GM21619 (cell line): ENCODE data around the gene GSTO2.
"Not testable (repeated sequence)": the region's sequence is repeated elsewhere in the genome, so short reads cannot be mapped to it uniquely, and the experiment has no call there.

Experiments used
- ATAC-seq: cut with Tn5 transposase; IDR thresholded peaks from one replicate; pipeline ENCODE4 v1.9.1; 2021; ENCODE audit not compliant: unreplicated experiment

Gene GSTO2

DNA sequence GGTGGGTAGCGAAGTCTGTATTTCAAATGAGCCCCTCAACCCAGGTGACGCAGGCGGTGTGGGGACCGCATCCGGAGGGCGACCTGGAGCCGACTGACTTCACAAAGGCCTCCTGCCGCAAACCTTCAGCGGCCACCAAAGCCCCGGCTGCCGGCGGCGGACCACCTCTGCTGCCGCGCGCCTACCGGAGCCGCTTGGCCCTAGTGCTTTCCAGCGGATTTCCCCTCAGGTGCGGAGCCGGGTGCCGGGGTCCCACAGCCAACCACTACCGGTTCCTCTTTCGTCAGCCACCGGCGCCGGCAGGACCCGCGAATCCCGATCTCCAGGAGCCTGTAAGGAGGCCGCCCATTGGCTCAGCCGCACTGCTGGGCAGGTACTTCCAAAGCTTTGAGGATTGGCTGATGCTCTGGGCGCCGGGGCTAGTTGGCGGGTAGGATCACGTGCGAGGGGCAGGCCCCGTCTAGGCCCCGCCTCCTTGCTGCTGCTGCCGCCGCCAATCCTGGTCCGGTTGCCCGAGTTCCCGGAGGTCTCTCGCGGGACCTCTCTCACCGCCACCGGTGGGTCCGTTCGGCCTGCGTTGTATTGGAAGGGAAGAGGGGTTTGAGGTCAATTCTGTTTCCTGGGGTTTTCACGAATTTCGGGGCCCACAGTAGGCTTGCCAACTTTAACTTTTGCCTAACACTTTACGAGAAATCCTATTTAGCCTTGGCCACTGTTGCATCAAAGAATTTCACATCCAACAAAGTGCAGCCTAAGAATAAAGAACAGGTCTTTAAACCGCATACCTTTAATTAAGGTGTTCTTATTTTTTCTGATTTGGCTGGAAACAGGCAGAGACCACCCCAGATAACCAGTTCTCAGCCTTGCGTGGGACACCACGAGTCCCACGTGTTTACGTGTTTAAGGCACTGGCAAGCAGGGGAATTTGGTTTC lies at the start of gene GSTO2:
Gene GSTO2 (plus strand): TSS at position 472 of the 933 bp plus-strand sequence. CDS start 5,732 bp downstream, outside the sequence.
- peak; percentile 98 for ATAC-seq

DNA sequence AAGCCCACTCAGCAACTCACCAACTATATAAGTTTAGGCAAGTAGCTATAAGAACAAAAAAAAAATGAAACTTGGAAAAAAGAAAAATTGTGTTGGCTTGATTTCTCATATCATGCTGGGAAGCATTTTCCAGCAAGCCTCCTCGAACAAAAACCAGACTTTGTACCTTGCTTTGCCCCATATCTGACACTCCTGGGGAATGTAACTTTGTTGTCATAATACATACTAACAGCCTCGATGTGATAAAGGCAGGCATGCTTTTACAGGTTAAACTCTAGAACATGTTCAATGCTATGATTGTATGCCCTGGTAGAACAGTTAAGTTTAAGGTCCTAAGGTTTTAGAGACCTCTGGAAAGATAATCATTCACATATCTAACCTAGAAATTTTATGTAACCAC lies 48.5 kb upstream of the GSTO2 start:
- ATAC-seq = no peak

DNA sequence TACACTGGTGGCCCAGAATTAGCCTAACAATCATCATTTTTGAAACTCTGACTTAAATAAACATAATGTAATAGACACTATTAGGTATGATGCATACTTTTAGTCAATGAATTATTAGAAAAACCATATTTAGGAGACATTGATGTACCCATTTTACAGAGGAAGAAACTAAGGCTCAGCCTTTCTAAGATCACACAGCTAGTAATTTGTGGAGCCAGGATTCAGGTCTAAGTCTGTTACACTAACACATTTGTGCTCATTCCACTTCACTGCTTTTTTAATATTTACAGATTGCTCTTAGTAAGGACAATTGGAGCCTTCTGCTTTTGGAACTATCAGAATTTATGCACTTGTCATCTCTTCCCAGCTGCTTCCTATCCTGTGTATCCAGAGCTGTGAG lies 45.7 kb upstream of the GSTO2 start:
- ATAC-seq = no peak

DNA sequence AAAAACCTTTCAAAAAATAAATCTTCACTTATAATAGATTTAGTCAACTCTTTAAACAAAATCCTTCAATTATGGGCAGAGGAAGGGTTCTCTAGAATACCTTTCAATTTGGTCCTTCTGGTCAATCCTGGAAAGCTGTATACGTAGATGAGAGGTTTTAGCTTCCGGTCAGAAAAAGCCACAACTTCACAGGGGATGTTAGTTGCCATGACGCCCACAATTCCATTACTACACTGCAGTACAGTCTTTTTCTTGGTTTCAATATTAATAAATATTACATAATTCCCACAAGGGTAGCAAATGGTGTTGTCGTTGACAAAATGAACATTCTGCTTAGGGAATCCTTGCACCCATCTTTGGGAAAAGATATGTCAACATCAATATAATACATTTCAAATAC lies 38.5 kb upstream of the GSTO2 start:
- ATAC-seq = no peak

DNA sequence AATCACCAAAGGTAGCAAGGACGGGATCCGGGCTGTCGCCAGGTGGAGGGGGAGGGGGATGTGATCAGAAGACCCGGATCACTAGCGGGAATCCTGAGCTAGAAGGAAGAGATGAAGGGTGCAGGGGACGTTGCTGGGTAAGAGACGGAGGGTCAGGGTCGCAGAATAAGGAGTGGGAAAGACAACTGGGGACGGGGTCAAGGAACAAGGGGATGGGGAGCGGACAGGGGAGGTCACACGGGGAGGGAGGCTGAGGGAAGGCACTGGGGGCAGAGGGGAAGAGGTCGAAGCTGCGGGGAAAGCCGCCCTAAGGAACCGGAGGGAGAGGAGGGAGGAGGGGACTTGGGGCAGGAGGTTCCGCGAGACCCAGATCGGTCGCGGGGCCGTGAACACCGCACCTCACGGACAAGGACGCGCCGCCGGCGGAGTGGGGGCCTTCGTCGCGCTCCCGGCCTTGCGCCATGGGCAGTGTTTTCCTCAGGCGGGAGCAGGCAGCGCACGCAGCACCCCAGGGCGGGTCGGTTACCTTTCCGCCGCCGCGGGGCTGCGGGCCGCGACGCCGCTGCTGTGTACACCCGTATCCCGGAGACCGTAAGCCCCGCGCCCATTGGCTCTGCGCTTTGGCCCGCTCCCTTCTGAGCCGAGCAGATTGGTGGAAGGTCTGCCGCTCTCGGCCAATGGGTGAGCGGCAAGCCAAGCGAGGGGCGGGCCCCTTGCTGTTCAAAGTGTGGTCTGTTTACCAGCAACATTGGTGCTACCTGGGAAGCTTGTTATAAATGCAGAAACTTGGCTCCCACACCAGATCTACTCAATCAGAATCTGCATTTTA lies 37.0 kb upstream of the GSTO2 start, which contains the start of gene CFAP43:
Gene CFAP43 (minus strand): TSS at position 581 of the 829 bp plus-strand sequence. CDS start 118 bp downstream, at position 463.
- ATAC-seq = peak; percentile 100

DNA sequence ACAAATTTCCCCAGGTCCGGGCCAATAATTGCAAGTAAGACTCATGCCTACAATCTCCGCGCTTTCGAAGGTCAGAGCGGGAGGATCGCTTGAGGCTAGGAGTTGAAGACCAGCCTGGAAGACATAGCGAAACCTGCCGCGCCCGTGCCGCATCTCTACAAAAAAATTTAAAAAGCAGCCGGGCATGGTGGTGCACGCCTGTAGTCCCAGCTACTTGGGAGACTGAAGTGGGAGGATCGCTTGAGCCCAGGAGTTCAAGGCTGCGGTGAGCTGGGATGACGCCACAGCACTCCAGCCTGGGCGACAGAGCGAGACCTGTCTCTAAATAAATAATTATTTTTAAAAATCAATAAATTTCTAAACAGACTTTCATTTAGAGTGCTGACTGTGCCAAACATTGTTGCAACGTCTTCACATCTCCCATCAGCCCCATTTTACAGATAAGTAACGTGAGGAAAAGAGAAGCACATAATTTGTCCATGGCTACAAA lies 36.3 kb upstream of the GSTO2 start:
- ATAC-seq = no peak

DNA sequence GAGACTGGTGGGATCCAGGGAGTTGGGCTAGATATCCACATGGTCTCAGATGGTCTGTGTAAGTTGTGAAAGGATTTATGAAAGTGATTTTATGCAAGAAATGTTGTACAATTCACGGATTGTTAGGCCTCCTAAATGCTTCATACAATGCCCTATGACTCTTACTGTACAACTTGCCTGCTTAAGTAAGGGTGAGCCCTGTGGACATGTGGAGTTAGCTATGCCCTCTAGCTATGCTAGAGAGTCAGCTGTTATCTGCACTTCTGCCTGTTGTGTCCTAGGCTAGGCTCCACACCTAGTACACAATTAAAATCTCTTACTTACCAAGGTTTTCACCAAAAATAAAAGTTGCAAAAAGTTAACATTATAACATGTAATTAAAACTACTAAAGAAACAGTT lies 35.2 kb upstream of the GSTO2 start:
- no peak for ATAC-seq

DNA sequence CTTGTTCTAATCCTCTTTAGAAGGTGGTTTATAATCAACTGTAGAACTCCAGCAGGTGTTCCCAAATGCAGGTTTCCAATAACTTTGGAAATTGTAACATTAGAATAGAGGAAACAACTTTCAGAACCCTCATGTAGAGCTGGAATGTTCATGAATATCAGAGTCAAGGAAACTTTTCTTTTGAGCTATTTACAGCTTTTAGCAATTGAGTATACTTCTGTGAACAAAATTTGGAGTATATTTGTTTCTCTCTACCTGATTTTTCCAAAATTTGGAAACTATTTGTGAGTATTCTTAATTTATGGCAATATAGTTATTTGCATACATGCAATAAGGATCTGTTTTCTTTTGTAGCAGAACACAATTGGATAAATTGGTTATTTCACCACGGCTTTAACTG lies 34.0 kb upstream of the GSTO2 start:
- no peak for ATAC-seq

DNA sequence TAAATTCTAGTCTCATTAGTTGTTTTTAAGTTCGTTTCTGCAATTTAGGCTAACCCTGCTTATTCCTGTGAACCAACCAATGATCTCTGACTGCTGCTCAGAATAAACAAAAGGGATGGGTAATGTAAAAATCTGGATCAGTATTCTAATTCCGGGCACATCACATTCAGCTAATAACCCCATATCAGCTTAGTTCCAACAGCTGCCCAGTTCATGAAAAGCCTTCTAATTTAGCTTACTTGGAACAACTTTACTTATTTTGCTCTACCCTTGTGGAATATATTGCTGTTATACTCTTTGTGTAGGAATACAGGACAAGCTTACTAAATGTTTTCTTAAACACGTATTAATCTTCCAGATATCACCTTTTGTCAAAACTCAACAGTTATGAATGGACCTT lies 33.2 kb upstream of the GSTO2 start:
- no peak for ATAC-seq

DNA sequence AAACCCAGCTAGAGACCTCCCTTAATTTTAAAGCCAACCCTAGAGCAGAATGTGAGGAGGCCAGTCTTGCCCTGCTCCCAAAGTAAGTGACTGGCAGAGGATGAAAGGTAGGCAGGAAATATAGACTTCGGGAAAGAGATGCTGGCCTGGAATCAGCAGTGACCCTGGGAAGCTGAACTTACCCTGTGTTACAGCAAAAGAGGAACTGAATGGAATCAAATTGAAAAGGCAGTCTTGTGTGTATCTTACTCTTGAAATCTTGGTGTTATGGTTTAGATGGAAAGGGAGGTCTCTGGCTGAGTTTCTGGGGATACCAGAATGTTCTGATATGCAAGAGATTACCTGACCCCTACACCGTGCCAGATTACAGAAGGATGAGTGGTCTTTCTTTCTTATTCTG lies 28.9 kb upstream of the GSTO2 start:
- ATAC-seq = no peak

DNA sequence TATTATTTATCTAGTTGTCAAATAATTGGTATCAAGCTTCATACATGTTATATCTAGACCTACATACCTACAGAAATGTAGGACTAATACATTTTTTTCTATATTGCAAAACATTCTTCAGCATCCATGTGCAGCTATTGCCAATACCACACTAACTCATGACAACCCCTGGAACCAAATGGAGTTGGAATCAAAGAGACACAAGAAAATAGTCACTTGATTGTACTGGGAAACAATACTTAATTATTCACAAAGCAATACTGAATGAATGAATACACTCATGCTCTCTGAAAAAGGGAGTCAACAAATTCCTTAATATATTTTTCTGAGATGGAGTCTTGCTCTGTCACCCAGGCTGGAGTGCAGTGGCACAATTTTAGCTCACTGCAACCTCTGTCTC lies 26.4 kb upstream of the GSTO2 start:
- ATAC-seq = no peak

DNA sequence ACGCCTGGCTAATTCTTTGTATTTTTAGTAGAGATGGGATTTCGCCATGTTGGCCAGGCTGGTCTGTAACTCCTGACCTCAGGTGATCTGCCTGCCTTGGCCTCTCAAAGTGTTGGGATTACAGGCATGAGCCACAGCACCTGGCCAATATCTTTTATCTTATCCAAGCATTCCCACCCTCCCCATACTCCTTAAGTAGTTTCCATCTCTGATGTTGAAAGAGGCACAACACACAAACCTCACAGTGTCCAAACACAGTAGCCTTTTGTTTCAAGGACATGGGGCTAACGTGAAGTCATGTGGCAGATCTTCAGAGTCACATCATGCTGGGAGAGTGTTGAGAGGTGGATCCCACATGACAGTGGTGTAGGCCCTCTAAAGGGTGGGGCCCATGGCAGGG lies 26.0 kb upstream of the GSTO2 start:
- not testable (repeated sequence) for ATAC-seq

DNA sequence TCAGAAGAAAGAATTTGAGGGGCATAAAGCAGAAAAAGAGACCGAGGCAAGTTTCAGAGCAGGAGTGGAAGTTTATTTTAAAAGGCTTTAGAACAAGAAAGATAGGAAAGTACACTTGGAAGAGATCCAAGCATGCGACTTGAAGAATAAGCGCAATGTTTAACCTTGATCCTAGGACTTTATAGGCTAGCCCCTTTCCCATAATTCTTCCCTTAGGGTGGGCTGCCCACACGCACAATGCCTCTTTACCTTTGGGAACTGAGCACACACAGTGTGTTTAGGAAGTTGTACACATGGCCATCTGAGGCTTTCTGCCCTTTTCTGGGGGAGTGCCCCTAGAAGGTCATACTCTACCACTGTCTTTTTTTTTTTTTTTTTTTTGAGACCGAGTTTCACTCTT lies 25.5 kb upstream of the GSTO2 start:
- ATAC-seq = no peak

DNA sequence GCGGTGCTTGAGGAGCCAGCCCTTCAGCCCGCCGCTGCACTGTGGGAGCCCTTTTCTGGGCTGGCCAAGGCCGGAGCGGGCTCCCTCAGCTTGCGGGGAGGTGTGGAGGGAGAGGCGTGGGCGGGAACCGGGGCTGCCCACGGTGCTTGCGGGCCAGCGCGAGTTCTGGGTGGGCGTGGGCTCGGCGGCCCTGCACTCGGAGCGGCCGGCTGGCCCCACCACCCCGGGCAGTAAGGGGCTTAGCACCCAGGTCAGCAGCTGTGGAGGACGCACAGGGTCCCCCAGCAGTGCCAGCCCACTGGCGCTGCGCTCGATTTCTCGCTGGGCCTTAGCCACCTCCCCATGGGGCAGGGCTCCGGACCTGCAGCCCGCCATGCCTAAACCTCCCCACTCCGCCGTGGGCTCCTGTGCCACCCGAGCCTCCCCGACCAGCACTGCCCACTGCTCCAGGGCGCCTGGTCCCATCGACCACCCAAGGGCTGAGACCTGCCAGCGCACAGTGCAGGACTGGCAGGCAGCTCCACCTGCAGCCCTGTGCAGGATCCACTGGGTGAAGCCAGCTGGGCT lies 23.8 kb upstream of the GSTO2 start:
- ATAC-seq = no peak

DNA sequence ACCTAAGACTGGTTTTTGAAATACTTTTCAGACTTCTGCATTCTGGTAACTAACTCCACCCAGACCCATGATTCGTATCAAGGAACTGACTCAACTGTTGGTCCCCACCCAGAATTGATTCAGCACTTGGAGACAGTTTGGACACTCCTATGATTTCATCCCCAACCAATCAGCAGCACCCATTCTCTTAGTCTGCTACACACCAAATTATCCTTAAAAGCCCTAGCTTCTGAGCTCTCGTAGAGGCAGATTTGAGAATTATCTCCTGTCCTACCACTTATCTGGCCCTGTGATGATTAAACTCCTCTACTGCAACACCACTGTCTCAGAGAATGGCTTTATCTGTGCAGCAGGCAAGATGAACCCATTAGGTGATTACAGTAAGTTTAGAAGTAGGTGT lies 22.0 kb upstream of the GSTO2 start:
- no peak for ATAC-seq

DNA sequence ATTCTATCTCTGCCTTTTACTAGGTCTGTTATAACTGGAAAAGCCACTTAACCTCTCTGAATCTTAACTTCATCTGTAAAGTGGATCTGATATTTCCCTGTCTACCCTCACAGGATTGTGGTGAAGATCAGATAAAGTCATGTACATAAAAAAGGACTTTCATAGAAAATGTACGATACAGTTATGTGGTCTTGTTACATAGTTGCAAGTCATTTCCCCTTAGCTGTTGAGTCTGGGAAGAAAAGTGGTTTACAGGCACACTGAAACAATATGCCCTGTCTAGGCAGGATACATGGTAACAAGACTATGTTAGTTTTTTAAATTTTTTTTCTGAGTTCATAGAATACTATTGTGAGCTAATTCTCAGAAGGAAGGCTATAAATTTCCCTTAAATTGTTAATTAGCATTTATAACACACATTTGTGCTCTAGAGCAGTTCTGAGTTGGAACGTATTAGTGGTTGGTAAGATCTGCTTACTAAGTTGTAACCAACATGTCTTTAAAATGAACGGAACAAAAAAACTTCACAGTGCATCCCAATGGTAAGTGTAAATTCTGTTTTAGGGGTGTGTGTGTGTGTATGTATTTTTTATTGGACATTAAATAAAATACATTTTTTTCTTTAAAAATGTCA lies 21.4 kb upstream of the GSTO2 start:
- ATAC-seq = no peak

DNA sequence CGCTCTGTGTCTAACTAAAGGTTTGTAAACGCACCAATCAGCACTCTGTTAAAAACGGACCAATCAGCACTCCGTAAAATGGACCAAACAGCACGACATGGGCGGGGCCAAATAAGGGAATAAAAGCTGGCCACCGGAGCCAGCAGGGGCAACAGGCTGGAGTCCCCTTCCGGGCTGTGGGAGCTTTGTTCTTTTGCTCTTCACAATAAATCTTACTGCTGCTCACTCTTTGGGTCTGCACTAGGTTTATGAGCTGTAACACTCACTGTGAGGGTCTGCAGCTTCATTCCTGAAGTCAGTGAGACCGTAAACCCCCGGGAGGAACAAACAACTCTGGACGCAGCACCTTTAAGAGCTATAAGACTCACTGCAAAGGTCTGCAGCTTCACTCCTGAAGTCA lies 20.1 kb upstream of the GSTO2 start:
- not testable (repeated sequence) for ATAC-seq

DNA sequence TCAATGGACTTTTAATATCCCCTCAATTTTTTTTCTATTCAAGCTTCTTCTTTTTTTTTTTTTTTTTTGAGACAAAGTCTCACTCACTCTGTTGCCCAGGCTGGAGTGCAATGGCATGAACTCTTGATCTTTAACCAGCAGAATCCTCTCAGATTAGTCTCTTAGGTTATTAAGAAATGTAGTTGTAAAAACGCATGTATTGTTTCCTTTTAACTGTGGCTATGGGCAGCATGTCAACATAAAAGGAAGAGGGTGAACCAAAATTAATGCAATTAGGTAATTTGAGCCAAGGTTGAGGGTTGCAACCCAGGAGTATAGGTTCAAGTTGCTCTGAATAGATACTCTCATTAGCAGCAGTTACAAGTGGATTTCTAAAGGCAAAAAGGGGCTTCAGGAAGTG lies 18.6 kb upstream of the GSTO2 start:
- no peak for ATAC-seq

DNA sequence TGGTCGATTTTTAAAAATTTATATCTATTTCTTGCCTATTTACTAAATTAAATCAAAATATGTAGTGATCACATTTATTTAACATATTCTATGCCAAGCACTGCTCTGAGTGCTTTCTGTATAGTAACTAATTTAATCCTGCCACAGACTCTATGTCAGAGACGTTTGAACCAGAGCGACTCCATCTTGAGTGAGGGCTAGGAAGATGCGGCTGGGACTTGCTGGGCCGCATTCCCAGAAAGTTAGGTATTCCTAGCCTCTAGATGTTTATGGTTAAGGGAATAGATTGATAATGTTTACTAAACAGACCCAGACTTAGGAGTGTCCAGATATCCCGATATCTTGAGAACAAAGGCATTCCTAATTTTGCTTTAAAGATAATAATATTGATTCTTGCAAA lies 17.5 kb upstream of the GSTO2 start:
- no peak for ATAC-seq

DNA sequence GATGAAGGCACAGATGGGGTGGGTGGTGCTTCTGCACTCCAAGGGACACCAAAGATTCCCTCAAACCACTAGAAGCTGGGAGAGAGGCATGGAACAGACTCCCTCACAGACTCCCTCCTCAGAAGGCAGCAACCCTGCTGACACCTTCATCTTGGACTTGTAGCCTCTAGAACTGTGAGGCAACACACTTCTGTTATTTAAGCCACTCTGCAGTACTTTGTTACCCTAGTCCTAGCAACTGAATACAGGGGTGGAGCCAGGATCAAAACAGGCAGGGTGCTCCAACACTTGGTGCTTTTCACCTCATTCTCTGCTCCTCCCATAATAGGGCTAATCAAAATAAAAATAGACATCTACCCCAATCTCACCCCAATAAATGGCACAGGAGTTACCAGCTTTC lies 16.6 kb upstream of the GSTO2 start:
- ATAC-seq = no peak

DNA sequence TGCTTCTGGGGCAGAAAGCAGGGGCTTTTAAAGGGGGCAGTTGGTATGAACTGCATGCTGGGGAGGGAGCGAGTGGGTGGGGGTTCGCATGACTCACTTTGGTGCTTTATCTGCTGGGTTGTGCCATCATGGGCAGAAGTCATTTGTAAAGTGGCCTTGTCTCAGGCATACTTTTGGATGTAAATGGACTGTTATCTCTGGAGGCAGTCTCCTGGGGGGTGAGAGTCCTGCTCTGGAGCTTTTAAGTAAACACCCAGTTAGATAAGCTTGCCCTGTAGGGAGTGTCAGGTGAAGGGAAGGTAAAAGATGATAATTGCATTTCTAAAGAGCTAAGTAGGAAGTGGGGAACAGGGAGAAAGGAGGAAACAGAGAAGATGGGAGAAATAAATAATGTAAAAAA lies 15.9 kb upstream of the GSTO2 start:
- no peak for ATAC-seq
